Cerebellar nuclear complex (tissue), 1 donor: ENCODE measurements around the gene ABCG5.

Experiments used
- DNase-seq, 2 experiments: peaks; one replicate each; lab custom pipeline; 2025; lab: John Stamatoyannopoulos, UW

The ABCG5 gene

DNA sequence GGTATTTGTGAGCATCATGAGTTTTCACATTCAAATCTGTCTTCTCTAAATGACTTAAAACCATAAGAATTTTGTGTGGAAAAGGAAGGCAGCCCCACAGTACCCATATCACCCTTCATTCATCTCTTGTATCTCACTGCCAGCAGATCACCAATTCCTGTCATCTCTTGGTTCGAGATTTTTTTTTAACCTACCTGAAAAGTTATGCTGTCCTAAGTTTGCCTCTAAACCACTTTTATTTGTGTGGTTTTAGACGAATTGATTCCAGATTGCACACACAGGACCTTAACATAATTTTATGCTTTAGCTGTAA, 32.0 kb downstream of the ABCG5 start:
- no peak for DNase-seq

DNA sequence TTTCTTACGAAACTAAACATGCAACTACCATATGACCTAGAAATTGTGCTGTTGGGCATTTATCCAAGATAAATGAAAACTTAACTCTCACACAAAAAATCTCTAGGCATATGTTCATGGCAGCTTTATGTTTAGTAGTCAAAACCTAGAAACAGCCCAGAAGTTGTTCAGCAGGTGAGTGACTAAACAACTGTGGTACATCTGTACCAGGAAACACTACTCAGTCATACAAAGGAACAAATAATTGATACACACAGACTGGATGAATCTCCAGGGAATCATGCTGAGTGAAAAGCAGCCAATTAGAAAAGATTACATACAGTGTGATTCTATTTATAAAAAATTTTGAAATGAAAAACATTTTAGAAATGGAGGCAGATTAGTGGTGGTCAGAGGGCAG, 35.5 kb downstream of the ABCG5 start:
- DNase-seq: no peak

DNA sequence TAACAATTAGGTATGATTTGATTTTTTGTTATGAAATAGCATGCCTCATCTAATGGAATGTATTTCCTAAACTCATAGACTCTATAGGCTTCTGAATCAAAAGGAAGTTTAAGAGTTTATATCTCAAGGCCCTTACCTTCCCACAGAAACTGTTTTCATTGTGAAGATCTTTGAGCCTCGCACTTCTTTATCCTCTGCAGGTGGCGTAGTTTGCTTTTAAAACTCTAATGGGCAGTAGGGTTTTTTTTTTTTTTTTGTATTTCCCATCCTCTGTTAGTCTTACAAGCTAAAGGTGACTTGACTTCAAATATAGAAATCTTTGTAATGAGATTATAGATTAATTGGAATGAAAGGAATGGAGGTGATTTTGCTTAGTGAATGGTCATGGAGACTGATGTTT, 36.5 kb downstream of the ABCG5 start:
- no peak for DNase-seq

DNA sequence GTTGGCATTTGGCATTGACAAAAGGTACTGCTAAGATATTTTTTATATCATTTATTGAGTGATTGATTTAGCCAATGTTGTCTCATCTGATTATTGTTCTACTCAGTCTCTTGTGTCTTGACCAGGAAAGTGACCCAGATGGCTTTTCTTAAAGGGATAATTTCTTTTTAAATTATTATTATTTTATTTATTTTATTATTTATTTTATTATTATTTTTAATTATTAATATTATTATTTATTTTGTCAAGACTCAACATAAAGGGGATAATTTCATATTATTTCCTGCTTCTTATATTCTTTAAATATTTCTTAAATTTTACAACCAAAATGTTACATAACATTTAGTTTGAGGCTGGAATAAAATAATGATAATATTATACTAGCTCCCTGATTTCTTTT, 37.7 kb downstream of the ABCG5 start:
- no peak for DNase-seq

DNA sequence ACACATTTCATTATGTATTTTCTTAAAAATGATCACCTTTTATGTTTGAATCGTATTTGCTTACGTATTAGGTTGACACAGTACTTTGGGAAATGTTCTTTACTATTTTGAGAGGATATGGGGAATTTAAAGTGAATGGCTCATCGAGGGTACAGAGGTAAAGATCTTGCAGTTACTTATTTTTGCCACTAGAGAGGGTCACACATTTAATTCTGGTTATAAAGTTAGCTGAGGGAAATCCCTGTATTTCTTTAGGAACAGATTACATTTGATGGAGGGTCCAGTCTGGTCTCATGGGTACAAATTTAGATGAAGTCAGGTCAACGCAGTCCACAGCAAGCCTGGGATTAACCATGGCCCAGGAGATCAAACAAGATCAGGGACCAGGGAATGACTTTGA, 40.3 kb downstream of the ABCG5 start:
- DNase-seq: no peak

DNA sequence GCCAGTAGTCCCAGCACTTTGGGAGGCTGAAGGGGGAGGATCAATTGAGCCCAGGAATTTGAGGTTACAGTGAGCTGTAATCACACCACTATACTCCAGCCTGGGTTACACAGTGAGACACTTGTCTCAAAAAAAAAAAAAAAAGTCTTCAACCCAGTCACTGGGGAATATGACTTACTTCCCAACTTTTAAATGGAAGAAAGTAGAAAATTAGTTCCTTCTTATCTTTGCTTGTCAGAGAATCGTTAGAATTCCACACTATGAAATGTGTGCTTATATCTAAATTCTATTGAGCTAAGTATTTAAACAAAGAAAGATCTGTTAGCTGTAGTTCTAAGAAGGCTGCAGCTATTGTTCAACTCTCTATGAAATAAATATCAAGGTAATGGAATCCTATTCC, 42.4 kb downstream of the ABCG5 start:
- no peak for DNase-seq

DNA sequence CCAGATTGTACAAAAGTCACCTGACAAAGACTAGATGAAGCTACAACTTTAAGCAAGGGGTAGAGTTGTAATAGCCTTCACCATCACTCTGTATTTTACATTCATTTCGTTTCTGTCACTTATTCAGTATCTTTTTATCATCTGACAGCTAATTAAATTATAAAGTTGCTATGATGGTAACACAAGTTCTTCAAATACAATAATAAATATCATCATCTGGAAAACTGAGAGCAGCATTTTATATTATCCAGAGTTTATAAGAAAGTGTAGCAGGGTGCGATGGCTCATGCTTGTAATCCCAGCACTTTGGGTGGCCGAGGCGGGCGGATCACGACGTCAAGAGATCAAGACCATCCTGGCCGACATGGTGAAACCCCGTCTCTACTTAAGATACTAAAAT, 43.7 kb downstream of the ABCG5 start:
- DNase-seq: no peak

DNA sequence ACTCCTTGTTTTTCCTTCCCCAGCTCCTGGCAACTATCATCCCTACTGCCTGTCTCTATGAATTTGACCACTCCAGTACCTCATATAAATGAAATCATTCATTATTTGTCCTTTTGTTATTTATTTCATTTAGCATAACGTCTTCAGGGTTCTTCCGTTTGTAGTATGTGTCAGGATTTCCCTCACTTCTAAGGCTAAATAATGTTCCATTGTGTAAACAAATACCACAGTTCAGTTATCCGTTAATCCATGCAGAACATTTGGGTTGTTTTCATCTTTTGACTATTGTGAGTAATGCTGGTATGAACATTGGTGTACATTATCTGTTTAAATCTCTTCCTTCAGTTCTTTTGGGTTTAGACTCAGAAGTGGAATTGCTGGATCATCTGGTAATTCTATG, 46.0 kb downstream of the ABCG5 start:
- no peak for DNase-seq

DNA sequence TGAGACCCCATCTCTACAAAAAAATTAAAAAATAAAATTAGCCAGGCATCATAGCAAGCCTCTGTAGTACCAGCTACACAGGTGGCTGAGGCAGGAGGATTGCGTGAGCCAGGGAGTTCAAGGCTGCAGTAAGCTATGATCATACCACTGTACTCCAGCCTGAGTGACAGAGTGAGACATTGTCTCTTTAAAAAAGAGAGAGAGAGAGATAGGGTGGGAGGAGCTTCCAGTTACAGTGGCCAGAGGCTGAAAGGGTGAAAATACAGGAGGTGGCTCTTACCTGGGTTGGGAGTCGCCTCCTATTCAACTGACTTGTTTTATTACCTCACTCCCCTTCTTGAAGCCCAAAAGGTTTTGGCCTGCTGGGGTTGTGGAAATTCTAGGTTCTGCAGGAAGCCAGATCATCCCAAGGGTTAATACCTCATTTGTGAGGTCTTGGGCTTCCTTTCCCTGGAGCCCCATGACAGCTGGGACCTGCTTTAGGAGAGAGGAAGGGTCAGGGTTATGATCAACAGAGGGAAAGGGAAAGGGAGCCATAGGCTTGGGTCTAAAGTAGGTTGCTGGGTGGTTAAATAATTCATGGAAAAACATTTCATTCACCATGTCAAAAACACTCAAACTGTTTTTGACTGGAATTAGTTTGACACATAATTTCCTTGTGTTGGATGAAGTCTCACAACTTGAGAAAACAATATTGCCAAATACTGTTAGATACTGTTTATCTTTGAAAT, 47.4 kb downstream of the ABCG5 start:
- no peak for DNase-seq

DNA sequence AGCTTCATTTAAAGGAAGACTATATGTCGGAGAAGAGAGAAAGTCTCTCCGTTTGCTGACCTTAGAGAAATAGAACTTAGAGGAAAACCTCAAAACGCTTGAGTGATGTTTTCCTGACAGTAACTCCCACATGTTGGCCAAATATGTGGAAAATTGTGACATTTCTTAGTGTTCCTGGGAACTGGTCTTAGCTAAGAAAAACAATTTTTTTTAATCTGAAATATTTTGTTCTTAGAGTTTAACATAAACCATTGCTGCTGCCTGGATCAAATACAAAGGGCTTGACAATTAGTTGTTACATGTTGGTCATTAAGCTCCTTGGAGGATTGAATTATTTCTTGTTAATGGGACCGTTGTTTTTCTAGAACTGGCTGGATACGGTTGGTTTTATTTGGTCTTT, 48.5 kb downstream of the ABCG5 start:
- no peak for DNase-seq

DNA sequence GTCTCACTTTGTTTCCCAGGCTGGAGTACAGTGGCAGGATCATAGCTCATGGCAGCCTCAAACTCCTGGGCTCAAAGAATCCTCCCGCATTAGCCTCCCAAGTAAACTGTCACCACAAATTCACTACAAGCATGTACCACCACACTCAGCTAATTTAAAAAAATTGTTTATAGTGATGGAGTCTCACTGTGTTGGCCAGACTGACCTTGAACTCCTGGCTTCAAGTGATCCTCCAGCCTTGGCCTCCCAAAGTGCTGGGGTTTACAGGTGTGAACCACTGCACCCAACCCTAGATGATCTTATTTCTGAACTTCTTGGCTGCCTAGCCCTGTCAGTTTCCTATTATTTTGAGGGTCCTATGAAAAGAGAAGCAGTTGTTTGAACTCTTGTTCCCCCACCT, 50.0 kb downstream of the ABCG5 start:
- DNase-seq: no peak

DNA sequence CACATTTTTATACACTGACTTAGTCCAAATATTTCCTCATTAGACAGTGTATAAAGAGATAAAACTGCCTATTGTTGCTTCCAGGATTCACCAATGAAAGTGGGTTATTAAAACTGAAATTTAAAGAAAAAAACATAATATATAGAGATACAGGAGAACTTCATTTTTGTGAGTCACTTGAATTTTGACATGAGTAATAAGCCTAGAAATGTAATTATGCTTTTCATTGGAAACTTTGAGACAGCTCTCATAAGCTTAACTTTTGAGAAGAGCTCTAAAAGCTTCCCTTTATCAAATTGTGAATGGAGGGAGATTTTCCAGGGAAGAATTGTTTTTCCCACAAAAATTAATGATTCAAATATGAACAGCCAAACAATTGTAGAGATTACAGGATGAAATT, 50.7 kb downstream of the ABCG5 start:
- DNase-seq: no peak

DNA sequence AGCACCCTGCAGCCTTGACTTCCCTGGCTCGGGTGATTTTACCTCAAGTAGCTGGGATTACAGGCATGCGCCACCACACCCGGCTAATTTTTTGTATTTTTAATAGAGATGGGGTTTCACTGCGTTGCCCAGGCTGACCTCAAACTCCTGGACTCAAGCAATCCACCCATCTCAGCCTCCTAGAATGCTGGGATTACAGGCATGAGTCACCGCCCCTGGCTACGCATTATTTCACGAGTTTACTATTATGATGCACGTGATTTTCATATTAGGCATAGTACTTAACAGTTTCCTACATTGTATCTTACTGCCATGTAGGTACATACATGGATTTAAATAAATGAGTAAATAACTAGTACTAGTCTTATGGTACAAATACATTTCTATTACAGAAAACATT, 60.4 kb downstream of the ABCG5 start:
- no peak for DNase-seq

DNA sequence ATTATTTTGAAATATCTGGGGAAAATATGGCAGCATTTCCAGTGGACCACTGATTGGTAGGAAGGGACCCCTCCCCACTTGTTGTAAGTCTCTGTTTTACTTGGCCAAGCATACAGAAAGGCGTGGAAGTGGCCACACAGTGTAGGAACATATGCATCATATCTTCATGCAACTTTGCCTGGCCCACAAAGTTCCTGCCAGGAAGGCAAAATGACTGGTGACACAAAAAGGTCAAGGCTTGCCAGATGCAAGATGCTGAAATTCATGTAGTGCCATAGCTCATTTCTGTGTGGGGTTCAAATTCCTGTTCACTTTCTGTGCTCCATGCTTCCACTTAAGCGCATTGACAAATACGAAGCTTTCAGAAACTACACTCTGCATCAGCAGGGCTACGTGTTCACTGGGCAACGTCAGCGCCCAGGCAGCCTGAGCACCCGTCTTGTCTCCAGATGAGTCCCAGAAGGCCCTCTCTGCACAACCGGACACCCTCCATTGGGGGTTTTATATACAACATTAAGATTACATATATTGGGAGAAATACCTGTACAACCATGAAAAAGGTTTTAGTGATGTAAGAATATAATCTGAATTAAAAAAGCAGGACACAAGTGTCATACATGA, 61.2 kb downstream of the ABCG5 start:
- no peak for DNase-seq

DNA sequence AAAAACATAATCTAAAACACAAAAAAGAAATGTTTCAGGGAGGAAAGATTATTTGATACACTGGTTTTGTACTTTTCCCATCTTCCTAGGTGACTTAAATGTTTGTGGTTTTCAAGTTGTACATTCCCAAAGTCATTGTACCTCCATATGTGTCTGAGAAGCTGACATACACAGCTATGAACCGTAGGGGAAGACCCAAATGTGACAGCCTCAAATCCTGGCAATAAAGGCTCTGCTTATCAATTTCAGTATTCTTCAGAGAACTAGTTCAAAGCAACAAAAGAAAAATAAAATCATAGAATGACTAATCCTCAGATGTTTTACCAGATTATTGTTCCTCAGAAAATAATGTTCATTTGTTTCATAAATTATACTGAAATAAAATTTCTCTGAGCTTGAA, 62.3 kb downstream of the ABCG5 start:
- no peak for DNase-seq

DNA sequence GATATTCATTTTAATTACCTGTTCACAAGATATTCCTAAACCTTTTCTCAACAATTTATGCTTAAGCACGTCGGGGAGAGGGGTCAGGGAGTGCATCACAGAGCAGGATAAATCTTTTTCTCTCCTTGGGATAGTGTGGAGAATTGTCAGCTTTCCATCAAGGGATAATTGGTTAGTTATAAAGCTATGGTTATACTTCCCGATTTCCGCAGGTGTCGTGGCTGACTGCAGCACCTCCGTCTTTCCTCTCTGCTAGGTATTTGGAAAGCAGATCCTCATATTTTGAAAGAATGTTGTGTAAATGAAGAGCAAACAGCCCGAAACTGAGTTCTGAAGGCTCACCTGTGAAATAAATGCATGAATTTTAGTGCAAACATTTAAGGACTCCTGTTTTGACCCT, 64.0 kb downstream of the ABCG5 start:
- DNase-seq: no peak

DNA sequence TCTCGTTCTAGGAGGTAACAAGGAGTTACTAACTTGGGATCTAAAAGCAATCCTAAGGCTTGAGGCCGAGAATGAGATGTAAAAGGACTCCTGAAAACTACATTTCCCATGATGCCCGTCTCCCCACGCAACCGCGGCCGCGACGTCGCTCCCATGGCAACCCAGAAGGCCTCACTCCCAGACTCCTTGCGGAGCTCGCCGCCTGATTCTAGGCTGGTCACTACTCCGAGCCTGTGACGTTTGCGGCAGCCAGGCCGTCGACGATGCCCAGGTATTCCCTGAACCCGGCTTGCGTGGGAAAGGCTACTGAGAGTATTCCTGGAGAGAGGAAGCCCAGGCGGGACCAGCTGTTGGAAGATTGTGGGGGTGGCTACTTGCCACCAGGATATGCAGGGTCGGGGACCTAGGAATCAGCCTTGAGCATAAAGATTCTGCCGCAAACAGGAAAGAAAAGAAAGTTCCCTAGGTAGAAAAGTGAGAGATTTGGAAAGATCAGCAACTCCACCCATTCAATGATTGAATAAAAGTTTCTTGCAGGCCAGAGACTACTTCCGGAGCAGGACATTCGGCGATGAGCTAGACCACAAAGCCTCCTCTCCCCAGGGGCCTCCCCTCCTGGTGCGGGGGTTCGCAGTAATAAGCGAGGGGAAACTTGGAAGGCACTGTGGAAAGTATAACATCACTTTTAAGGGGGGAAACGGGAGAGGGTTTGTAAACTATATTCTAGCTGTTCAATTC, 64.6 kb downstream of the ABCG5 start, which contains the start of gene DYNC2LI1:
Gene DYNC2LI1 (plus strand): TSS at position 164 of the 738 bp plus-strand sequence. CDS start 100 bp downstream, at position 264.
- DNase-seq: peak; percentile 44 to 76

DNA sequence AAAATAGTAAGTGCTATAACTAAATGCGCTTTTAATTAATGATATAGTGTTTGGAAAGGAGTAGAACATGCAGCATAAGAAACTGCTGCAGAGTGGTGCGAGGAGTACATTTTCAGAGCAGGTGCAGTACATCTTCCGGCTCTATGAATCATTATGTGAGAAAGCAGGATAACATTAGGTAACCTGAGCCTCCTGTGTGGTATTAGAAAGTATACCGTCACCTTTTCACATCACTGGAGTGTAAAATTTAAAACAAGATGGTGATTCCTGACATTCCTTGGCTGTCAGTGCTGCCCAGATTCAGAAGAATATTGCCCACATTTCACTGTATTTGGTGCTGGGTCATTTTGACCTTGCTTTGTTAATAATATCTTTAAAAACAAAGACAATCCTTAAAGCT, 72.6 kb downstream of the ABCG5 start:
- no peak for DNase-seq

DNA sequence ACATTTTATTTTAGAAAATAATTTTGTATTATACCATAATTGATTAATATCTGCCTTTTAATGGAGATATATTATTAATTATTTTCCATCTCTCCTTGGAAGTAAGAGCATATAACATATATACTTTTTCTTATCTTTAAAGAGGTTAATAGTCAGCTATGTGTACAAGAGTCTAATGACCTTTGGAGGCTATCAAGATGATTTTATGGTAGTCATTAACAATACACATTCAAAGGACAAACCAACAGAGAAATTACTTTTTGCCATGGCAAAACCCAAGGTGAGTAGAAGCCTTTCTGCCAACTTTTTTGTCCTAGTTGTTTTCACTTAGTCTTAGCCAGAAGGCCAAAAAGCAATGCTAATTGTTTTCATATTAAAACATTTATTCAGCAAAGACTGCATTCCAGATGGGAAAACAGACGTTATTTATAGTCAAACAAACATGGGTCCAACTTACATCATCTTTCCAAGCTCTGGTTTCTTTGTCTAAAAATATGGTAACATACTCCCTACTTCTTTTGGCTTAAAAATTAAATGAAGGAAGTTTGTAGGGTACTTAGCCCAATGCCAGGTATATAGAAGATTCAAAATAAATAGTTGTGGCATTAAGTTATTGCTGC, 74.4 kb downstream of the ABCG5 start:
- no peak for DNase-seq

DNA sequence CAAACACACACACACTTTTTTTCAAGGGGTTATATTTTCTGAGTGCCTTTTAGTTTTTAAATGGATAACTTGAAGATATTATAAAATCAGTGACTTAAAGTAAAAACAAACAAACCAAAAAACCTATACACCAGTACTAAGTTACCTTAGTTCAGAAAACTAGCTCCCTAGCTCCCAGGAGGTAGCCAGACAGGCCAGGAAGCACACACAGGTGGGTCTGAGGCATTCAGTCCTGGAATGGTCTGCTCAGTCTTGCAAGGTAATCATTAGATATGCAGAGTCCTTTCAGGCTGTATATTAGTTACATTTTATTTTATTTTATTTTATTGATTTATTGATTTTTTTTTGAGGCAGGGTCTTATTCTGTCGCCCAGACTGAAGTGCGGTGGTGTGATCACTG, 75.5 kb downstream of the ABCG5 start:
- no peak for DNase-seq
